B cell (primary cell): ENCODE measurements around the gene AEBP1. TPM values are rescaled to one million over a fixed set of nuclear protein-coding genes. Genes with fewer than 3 reads are reported as not detected.

ENCODE experiments used
- ATAC-seq: fragments of 200-7000 bp; cut with Tn5 transposase; one replicate; pipeline ENCODE4 v1.10.0; 2021; ENCODE audit warnings: low read depth, mild to moderate bottlenecking, moderate number of reproducible peaks, moderate library complexity
- CTCF ChIA-PET: fragments of 350-600 bp; sonication (Branson Sonifier 250); formaldehyde crosslinking; loops from one replicate; lab custom pipeline; 2021; ENCODE audit warnings: antibody characterized with exemption, inconsistent platforms; lab: Charles Lee
- POLR2A ChIA-PET: fragments of 350-600 bp; sonication (Branson Sonifier 250); formaldehyde crosslinking; loops from one replicate; lab custom pipeline; 2021; ENCODE audit warnings: antibody characterized with exemption; lab: Charles Lee
- DNase-seq: peaks from one replicate; pipeline ENCODE4 v3.0.0; 2013
- H2AFZ ChIP-seq: 2 replicates; pipeline ENCODE4 v1.6.1; 2012; ENCODE audit warnings: mild to moderate bottlenecking, low read depth, low read length; ENCODE audit not compliant: insufficient read depth, poor library complexity, severe bottlenecking
- H3K27ac ChIP-seq, 2 donors: 1 replicate in 1 of 2; 2 replicates in 1 of 2; pipeline ENCODE4 v1.5.1; 2012 to 2013; ENCODE audit warnings: low read length in 2 of 2, mild to moderate bottlenecking in 2 of 2, moderate library complexity in 1 of 2
- H3K27me3 ChIP-seq, 4 experiments: fragments of 200-600 bp in 1 of 4; sonication (generic) in 1 of 4; replicated peaks in 1 of 4; 1 replicate in 2 of 4; 2 replicates in 2 of 4; pipeline versions ENCODE4 v1.6.1 to v1.7.0; 2013 to 2016; ENCODE audit warnings: low read length in 3 of 4, mild to moderate bottlenecking in 2 of 4, mixed read lengths in 1 of 4, moderate library complexity in 1 of 4; ENCODE audit not compliant: insufficient read depth in 4 of 4, control insufficient read depth in 3 of 4; ENCODE audit errors: control extremely low read depth in 1 of 4
- H3K36me3 ChIP-seq, 2 experiments: replicated peaks in 1 of 2; 1 replicate in 1 of 2; 2 replicates in 1 of 2; pipeline versions ENCODE4 v1.6.1 to v1.7.1; 2013; ENCODE audit warnings: low read length in 1 of 2; ENCODE audit not compliant: insufficient read depth in 2 of 2, control insufficient read depth in 1 of 2; ENCODE audit errors: control extremely low read depth in 1 of 2, extremely low read depth in 1 of 2
- H3K4me1 ChIP-seq, 2 donors: fragments of 200-600 bp in 1 of 2; sonication (generic) in 1 of 2; 1 replicate in 1 of 2; 2 replicates in 1 of 2; pipeline versions ENCODE4 v1.5.1 to v1.6.1; 2013 to 2017; ENCODE audit warnings: low read length in 2 of 2; ENCODE audit not compliant: control insufficient read depth in 2 of 2, insufficient read depth in 2 of 2
- H3K4me2 ChIP-seq: replicated peaks from 2 replicates; pipeline ENCODE3; 2012; ENCODE audit warnings: mild to moderate bottlenecking, low read depth, low read length; ENCODE audit not compliant: poor library complexity, severe bottlenecking
- H3K4me3 ChIP-seq, 5 experiments: fragments of 200-600 bp in 1 of 5; sonication (generic) in 1 of 5; 1 replicate in 3 of 5; 2 replicates in 2 of 5; pipeline versions ENCODE4 v1.5.1 to v1.7.0; 2011 to 2016; ENCODE audit warnings: low read length in 4 of 5, mild to moderate bottlenecking in 4 of 5, low read depth in 2 of 5, control low read depth in 1 of 5, moderate library complexity in 1 of 5; ENCODE audit not compliant: insufficient read depth in 1 of 5; ENCODE audit errors: control extremely low read depth in 1 of 5, extremely low read depth in 1 of 5
- H3K79me2 ChIP-seq: fragments of 200-600 bp; sonication (generic); one replicate; pipeline ENCODE4 v1.6.0; 2016; ENCODE audit warnings: low read length; ENCODE audit not compliant: control insufficient read depth, insufficient read depth
- H3K9ac ChIP-seq: fragments of 200-600 bp; sonication (generic); 2 replicates; pipeline ENCODE4 v1.6.1; 2017; ENCODE audit warnings: mild to moderate bottlenecking, low read length, moderate library complexity
- H3K9me3 ChIP-seq, 3 donors: one replicate each; pipeline versions ENCODE4 v1.6.1 to v1.7.1; 2013; ENCODE audit warnings: low read length in 2 of 3; ENCODE audit not compliant: control insufficient read depth in 2 of 3, insufficient read depth in 1 of 3; ENCODE audit errors: control extremely low read depth in 1 of 3
- H4K20me1 ChIP-seq: 2 replicates; pipeline ENCODE4 v1.6.0; 2012; ENCODE audit warnings: mild to moderate bottlenecking, low read length; ENCODE audit not compliant: insufficient read depth, control insufficient read depth, poor library complexity, severe bottlenecking
- H3K27ac Mint-ChIP-seq: one replicate; pipeline ENCODE4 v1.8.0; 2021; ENCODE audit warnings: mixed read lengths
- H3K27me3 Mint-ChIP-seq: one replicate; pipeline ENCODE4 v1.8.0; 2021; ENCODE audit warnings: mixed read lengths
- H3K4me1 Mint-ChIP-seq: one replicate; pipeline ENCODE4 v1.8.0; 2021; ENCODE audit warnings: mixed read lengths
- H3K4me3 Mint-ChIP-seq: one replicate; pipeline ENCODE4 v1.8.0; 2021; ENCODE audit warnings: mixed read lengths
- H3K9me3 Mint-ChIP-seq: one replicate; pipeline ENCODE4 v1.8.0; 2022; ENCODE audit warnings: mixed read lengths; ENCODE audit not compliant: insufficient read depth
- EZH2 ChIP-seq: IDR thresholded peaks from 2 replicates; pipeline ENCODE4 v1.6.1; 2012; ENCODE audit warnings: borderline replicate concordance, low read depth, mild to moderate bottlenecking, moderate library complexity, low read length; ENCODE audit not compliant: insufficient read depth, poor library complexity, severe bottlenecking
- WGBS: methylation state at CpG from one replicate; pipeline ENCODE4 v1.1.5; 2013; ENCODE audit warnings: missing lambda C conversion rate; ENCODE audit not compliant: insufficient coverage; 5-methylcytosine and 5-hydroxymethylcytosine counted together
- intact Hi-C: fragments of 100-400 bp; cut with micrococcal nuclease; formaldehyde crosslinking; loops from one replicate; pipeline ENCODE4 v1.10.0; 2022
- polyA plus RNA-seq: library from polyadenylated mRNA; depleted of rRNA; stranded (reverse); fragments of >200 nt; gene quantifications from 2 replicates; pipeline ENCODE4 v1.2.3, GENCODE V29; 2012
- total RNA-seq, 2 donors: library from RNA; stranded (reverse); fragments of 120-200 nt in 1 of 2; gene quantifications; 1 replicate in 1 of 2; 2 replicates in 1 of 2; pipeline versions ENCODE4 v1.2.3 to v1.2.4, GENCODE V29; 2013 to 2022
- TF ChIP-seq, protein P1 (sequence below): fragments of 200-600 bp; IDR thresholded peaks from one replicate; pipeline ENCODE4 v1.8.0; 2022; ENCODE audit warnings: antibody characterized with exemption, mild to moderate bottlenecking

AEBP1 gene
- total and polyA plus RNA-seq, 2 donors (not counting 1 experiment from before 2014, with no cell fraction given) = 20.2 to 36.7 TPM

- Mint-ChIP-seq H3K27me3 (no peaks in the 10 kb centered on the region), H3K4me1 (peaks cover 81% of the 10 kb centered on the region), H3K4me3 (no peak overlapping the region), H3K9me3 (no peaks in the 10 kb centered on the region), H3K27ac (peak overlapping the region; percentile 87)
- H3K4me2 ChIP-seq = peak overlapping the region; percentile 57
- ChIA-PET CTCF (interaction anchor here (1.0 to 1.5 kb wide), 8 partner anchors 11 to 103 kb away, joined by 3 to 4 read pairs (median 3); no protein-coding TSS in a partner anchor), POLR2A (interaction anchor here (0.9 to 2.1 kb wide), 3 partner anchors 17 to 103 kb away, joined by 3 to 21 read pairs (median 3); partner anchors contain the start of gene YKT6)
- DNase-seq (no peak), ATAC-seq (no peak)
- H3K9me3 ChIP-seq = peaks cover 0 to 3% (median 0%) of the 10 kb centered on the region in 3 donors
- peaks cover 40 to 92% of the 10 kb centered on the region in 2 donors for H3K4me1 ChIP-seq
- H3K27me3 ChIP-seq = no peaks in the 10 kb centered on the region
- no peaks in the 10 kb centered on the region for H3K36me3 ChIP-seq
- H3K4me3 ChIP-seq = no peak overlapping the region
- H3K27ac ChIP-seq = peak overlapping the region; percentile 78 to 84
- H2AFZ ChIP-seq = no peak overlapping the region
- H3K79me2 ChIP-seq = no peaks in the 10 kb centered on the region
- TF ChIP-seq, protein P1, sequence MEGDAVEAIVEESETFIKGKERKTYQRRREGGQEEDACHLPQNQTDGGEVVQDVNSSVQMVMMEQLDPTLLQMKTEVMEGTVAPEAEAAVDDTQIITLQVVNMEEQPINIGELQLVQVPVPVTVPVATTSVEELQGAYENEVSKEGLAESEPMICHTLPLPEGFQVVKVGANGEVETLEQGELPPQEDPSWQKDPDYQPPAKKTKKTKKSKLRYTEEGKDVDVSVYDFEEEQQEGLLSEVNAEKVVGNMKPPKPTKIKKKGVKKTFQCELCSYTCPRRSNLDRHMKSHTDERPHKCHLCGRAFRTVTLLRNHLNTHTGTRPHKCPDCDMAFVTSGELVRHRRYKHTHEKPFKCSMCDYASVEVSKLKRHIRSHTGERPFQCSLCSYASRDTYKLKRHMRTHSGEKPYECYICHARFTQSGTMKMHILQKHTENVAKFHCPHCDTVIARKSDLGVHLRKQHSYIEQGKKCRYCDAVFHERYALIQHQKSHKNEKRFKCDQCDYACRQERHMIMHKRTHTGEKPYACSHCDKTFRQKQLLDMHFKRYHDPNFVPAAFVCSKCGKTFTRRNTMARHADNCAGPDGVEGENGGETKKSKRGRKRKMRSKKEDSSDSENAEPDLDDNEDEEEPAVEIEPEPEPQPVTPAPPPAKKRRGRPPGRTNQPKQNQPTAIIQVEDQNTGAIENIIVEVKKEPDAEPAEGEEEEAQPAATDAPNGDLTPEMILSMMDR = no peak
- no peak for TF ChIP-seq EZH2
- intact Hi-C loops = no loop called here
- WGBS = 100% methylated on average over 2 of the region's 6 CpGs
- H3K9ac ChIP-seq = no peak overlapping the region
- no peaks in the 10 kb centered on the region for H4K20me1 ChIP-seq
Measured at GRCh38 chr7:44098092-44099068, 5.8 kb upstream of the AEBP1 start.

DNA sequence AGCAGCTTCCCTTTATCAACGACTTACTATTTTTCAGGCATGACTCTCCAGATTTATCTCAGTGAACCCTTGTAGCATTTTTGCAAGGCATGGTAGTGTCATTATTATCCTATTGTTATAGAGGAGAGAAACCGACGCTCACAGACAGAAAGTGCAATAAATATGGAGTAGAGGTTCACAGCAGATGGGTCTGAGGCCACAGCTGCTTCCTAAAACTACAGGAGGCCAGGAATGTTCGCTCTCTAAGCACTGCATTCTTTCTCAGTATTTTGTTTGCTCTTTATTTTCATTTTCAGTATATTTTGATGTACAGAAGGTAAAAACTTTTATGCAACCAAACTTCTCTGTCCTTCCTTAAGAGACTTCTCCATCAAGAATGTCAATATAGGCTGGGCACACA is 4.5 kb upstream of the AEBP1 start:
- WGBS = no CpG with 5 or more reads among the region's 4 CpGs

More for the DNA sequence above, 4.5 kb upstream of the AEBP1 start:
- Histone ChIP-seq H3K9ac (no peak overlapping the region), H3K79me2 (peaks cover 4% of the 10 kb centered on the region), H3K9me3 (peaks cover 0 to 3% (median 0%) of the 10 kb centered on the region in 3 donors), H3K27me3 (peaks cover 0 to 5% (median 2%) of the 10 kb centered on the region in 4 experiments), H4K20me1 (no peaks in the 10 kb centered on the region), H3K4me1 (peaks cover 47 to 88% of the 10 kb centered on the region in 2 donors), H3K4me2 (no peak overlapping the region), H3K36me3 (no peaks in the 10 kb centered on the region), H3K4me3 (no peak overlapping the region), H3K27ac (no peak overlapping the region), H2AFZ (no peak overlapping the region)
- ChIA-PET CTCF (interaction anchor here (1.3 to 1.5 kb wide), 3 partner anchors 26 to 97 kb away, joined by 3 to 4 read pairs (median 3); no protein-coding TSS in a partner anchor), POLR2A (no interaction called here)
- Mint-ChIP-seq H3K9me3 (no peaks in the 10 kb centered on the region), H3K4me3 (no peak overlapping the region), H3K27ac (no peak overlapping the region), H3K27me3 (no peaks in the 10 kb centered on the region), H3K4me1 (peaks cover 80% of the 10 kb centered on the region)
- no peak for DNase-seq
- no peak for ATAC-seq
- intact Hi-C loops = no loop called here
- TF ChIP-seq, protein P1 = no peak
- no peak for TF ChIP-seq EZH2
